ENCODE results near the gene PTPMT1. TPM values are rescaled to one million over a fixed set of nuclear protein-coding genes. Genes with fewer than 3 reads are reported as not detected.

Gene PTPMT1
- total and polyA plus RNA-seq, 12 donors = 16.9 to 66.9 (median 22.4) TPM

DNA sequence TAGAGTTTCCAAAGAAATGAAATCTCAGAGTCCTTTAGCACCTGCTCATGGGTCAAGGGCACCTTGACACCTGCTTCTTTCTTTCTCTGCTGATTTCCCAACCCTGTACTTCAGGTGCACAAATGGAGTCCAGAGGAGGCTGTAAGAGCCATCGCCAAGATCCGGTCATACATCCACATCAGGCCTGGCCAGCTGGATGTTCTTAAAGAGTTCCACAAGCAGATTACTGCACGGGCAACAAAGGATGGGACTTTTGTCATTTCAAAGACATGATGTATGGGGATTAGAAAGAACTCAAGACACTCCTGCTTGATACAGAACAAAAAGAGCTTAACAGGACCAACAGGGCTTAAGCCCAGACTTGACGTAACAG, 5.9 kb downstream of the PTPMT1 start:
- no peaks in the 10 kb centered on the region for H3K9me3 ChIP-seq
- H3K36me3 ChIP-seq = peaks cover 0 to 79% (median 20%) of the 10 kb centered on the region in 9 donors
- 84 to 89% methylated on average over 4 of the region's 4 CpGs for WGBS, 2 donors
- no peaks in the 10 kb centered on the region for H3K27me3 ChIP-seq
- intact Hi-C loops (cut with DNase I) = loop anchor here in 1 of 10 donors (5.0 kb wide), 1 partner anchor 36 kb away; no protein-coding TSS in a partner anchor
- TF ChIP-seq CTCF (IDR thresholded peaks at IDR 0.05) = no peak
- no peak for DNase-seq
- no peak for ATAC-seq
- H3K4me3 ChIP-seq = no peak overlapping the region
- H3K27ac ChIP-seq = peak overlapping the region in 1 of 10 donors; percentile 73
- peaks cover 14 to 45% (median 29%) of the 10 kb centered on the region in 9 donors for H3K4me1 ChIP-seq

GRCh38 chr11:47571895-47572294, 6.5 kb downstream of the PTPMT1 start:
- Histone ChIP-seq H3K4me1 (peaks cover 14 to 45% (median 27%) of the 10 kb centered on the region in 9 donors), H3K27ac (peak overlapping the region in 3 of 10 donors; percentile 11 to 73 (median 63)), H3K27me3 (no peaks in the 10 kb centered on the region), H3K4me3 (no peak overlapping the region), H3K9me3 (no peaks in the 10 kb centered on the region), H3K36me3 (peaks cover 0 to 85% (median 20%) of the 10 kb centered on the region in 9 donors)
- WGBS, 2 donors = 27 to 30% methylated on average over 1 of the region's 1 CpG
- DNase-seq (no peak), ATAC-seq (peak in 3 of 8 donors; percentile 42 to 52 (median 45))
- intact Hi-C loops (cut with DNase I) = loop anchor here in 1 of 10 donors (5.0 kb wide), 1 partner anchor 35 kb away; no protein-coding TSS in a partner anchor
- TF ChIP-seq CTCF (IDR thresholded peaks at IDR 0.05) = no peak

GRCh38 chr11:47572715-47573255, 7.4 kb downstream of the PTPMT1 start:
- WGBS, 2 donors = 23 to 32% methylated on average over 8 of the region's 8 CpGs
- H3K4me1 ChIP-seq = peaks cover 16 to 51% (median 35%) of the 10 kb centered on the region in 9 donors
- no peaks in the 10 kb centered on the region for H3K9me3 ChIP-seq
- no peaks in the 10 kb centered on the region for H3K27me3 ChIP-seq
- no peak for TF ChIP-seq CTCF (IDR thresholded peaks at IDR 0.05)
- peak in 7 of 8 donors; percentile 10 to 66 (median 29) for ATAC-seq
- peak overlapping the region in 6 of 10 donors; percentile 17 to 73 (median 40) for H3K27ac ChIP-seq
- no peak overlapping the region for H3K4me3 ChIP-seq
- intact Hi-C loops (cut with DNase I) = loop anchor here in 1 of 10 donors (5.0 kb wide), 1 partner anchor 35 kb away; no protein-coding TSS in a partner anchor
- H3K36me3 ChIP-seq = peaks cover 0 to 93% (median 20%) of the 10 kb centered on the region in 9 donors
- no peak for DNase-seq

GRCh38 chr11:47573321-47573720, 7.9 kb downstream of the PTPMT1 start:
- Histone ChIP-seq H3K27me3 (no peaks in the 10 kb centered on the region), H3K4me1 (peaks cover 20 to 56% (median 40%) of the 10 kb centered on the region in 9 donors), H3K36me3 (peaks cover 0 to 92% (median 20%) of the 10 kb centered on the region in 9 donors), H3K4me3 (no peak overlapping the region), H3K27ac (peak overlapping the region in 5 of 10 donors; percentile 17 to 73 (median 45)), H3K9me3 (no peaks in the 10 kb centered on the region)
- WGBS, 2 donors = 44 to 74% methylated on average over 11 of the region's 11 CpGs
- DNase-seq (peak in 1 of 2 donors; percentile 49), ATAC-seq (peak; percentile 63 to 91 (median 80))
- no peak for TF ChIP-seq CTCF (IDR thresholded peaks at IDR 0.05)
- intact Hi-C loops (cut with DNase I) = loop anchor here in 1 of 10 donors (5.0 kb wide), 1 partner anchor 34 kb away; no protein-coding TSS in a partner anchor
